Activated CD8-positive, alpha-beta memory T cell treated with anti-CD3 and anti-CD28 coated beads, Interleukin-2, amount 50 U/mL, for 4 hours (primary cell): ENCODE data around the gene HES1.
"Not testable (repeated sequence)": the region's sequence is repeated elsewhere in the genome, so short reads cannot be mapped to it uniquely, and the experiment has no call there.

Experiments used
- DNase-seq: peaks from one replicate; pipeline ENCODE4 v3.0.0-alpha.2; 2020

The HES1 gene

DNA sequence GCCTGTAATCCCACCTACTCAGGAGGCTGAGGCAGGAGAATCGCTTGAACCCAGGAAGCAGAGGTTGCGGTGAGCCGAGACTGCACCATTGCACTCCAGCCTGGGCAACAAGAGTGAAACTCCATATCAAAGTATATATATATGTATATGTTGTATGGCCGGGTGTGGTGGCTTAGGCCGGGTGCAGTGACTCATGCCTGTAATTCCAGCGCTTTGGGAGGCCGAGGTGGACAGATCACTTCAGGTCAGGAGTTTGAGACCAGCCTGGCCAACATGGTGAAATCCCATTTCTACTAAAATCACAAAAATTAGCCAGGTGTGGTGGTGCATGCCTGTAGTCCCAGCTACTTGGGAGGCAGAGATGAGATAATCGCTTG is 7.0 kb upstream of the HES1 start:
- not testable (repeated sequence) for DNase-seq

DNA sequence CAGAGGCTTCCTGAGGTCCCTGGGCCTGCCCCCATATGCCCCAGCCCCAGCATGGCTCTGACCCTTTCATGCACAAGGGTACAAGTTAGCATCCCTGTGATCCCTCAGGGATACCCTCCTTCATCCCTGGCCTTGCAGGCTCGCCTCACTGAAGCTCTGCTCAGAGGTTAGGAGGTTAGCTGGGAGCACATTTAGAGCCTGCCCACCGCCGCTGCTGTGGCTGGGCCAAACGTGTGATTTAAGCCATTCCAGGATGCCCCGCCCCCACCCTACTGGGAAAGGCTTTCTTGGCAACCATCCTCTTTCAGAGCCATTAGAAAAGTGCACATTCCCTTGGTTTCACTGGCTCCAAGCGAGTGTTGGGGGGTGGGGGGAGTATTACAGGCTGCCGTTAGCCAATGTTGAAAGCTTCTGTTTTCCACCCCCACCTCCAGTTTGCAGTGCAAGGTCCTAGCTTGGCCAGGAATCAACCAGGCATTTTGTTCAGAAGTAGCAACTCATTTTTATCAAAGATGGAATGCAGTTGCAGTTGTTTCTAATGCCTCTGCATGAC is 6.3 kb upstream of the HES1 start:
- DNase-seq, result no peak

DNA sequence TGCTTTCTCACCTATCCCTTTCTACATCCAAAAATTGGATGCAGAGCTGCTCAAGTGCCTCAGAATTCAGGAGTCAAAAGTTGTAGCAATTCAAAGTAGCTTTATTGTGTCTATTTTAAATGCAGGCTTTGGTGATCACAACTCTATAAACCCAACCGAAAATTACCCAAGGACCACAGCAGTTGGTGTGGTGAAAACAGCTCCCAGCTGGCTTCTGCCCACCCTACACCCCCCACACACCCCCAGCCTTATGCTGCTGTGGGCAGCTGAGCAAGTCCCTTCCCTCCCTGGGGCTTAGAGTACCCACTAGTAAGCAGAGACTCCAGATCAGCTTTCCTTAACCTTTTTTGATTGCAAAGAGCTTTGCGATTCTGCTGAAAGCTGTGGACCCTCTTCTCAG is 5.8 kb upstream of the HES1 start:
- DNase-seq, result no peak

DNA sequence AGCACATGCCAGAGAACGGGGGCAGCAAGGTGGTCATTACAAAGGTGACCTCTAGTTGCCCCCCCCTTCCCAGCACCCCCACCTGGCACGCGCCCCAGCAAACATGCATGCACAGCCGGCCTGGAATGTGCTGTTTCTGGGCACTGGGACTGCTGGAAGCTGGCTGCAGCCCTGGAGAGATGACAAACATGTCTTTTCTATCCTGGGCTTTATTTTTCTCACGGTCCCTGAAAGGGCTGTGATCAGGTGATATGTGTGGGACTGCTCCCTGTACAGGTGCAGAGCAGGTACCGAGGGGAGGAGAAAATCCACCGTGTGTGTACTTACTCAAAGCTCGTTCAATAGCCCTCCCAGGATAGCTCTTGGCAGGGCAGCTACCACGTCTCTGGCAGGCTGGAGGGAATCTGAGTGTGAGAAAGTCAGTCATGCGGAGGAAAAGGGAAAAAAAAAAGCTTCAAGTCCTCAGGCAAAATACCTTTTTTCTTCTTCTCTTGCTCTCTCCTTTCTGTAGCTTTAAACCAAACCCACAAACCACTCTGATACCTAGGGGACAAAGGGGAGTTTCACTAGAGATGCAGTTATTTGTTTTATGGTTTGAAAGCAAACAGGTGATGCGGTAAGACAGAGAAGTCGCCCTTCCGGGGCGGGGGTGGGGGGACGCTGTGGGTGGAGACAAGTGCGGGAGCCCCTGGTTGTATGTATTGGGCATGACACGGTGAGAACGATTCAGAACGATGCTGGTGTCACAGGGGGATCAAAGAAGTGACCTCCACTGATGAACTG is 5.0 kb upstream of the HES1 start:
- DNase-seq, result no peak

DNA sequence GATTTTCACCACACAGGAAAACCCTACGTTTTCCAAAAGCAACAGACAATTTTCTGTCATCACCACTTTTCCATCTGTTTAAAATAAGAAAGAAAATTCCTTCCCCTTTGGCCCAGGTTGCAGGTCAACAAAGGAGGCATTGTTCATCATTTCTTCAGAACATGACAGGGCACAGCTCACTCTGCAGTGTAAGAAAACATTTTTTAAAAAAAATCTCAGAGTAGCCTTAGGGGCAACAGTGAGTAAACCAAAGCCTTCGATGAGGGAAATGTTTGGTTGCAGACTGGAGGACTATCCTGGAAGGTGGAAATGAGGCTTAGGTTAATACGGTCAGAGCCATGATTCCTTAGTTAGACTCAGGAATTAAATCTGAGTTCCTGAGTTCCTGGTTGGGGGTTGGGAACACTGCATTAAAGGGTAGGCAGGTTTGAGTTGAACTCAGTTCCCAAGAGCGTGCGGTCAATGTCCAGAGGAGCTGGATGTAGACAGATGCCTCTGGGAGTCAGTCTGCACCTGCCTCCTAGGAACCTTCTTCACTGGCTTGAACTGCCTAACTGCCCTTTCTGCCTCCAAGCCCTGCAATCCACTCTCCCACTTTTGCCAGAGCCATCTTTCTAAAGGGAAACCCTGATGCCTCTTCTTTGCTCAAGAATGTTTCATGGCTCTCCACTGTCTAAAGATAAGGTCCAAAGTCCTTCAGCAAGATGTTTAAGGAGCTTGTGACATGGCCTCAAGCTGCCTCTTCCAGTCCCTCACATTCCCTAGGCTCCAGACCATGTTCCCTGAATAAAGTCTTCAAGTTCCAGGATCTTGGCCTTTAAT is 3.3 kb upstream of the HES1 start:
- DNase-seq, result no peak

DNA sequence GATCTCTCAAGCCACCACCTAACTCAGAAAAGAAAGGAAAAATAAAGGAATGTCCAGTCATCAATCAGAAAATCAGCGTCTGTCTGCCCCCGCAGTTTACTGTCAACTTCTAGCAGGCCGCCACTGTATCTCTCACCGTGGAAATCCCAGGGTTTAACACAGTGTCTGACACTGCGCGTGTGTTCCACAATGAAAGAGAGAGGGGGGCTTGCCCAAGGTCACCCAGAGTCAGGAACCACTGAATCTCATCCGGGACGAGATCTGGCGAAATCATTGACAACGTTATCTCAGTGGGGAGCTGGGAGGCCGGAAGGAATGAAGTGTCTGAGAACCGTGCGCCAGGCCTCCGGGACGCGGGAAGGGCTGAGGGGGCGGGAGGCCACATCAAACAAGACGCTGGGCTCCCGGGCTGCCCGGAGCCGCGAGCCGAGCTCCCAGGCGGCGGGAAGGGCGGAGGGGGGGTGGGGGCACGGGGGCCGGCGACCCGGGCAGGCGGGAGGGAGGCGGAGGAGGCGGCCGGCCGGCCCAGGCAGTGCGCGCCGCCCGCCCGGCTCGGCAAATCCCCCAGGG is 2.2 kb upstream of the HES1 start:
- peak; percentile 19 for DNase-seq

DNA sequence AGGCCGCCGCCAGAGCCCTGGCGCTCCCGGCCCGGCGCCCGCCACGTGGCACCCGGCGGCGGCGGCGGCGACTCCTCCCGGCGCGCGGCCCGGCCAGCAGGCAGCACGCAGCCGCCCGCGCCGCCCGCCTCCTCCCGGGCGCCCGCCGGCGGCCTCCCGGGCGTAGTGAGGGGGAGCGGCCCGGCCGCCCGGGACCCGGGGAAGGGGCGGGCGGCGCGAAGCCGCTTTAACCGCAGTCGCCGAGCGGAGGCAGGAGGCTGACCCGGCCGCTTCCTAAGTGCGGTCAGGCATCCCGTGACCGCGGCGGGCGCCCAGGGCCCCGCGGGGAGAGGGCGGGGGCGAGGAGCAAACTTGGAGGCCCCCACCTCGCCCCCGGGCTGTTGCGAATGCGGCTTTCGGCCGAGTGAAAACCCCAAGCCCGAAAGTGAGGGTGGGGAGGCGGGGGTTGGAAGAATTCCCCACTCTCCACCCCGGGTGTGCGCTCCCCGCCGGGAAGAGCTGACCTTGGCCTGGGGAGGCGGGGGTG is 1.7 kb upstream of the HES1 start:
- peak; percentile 39 for DNase-seq

DNA sequence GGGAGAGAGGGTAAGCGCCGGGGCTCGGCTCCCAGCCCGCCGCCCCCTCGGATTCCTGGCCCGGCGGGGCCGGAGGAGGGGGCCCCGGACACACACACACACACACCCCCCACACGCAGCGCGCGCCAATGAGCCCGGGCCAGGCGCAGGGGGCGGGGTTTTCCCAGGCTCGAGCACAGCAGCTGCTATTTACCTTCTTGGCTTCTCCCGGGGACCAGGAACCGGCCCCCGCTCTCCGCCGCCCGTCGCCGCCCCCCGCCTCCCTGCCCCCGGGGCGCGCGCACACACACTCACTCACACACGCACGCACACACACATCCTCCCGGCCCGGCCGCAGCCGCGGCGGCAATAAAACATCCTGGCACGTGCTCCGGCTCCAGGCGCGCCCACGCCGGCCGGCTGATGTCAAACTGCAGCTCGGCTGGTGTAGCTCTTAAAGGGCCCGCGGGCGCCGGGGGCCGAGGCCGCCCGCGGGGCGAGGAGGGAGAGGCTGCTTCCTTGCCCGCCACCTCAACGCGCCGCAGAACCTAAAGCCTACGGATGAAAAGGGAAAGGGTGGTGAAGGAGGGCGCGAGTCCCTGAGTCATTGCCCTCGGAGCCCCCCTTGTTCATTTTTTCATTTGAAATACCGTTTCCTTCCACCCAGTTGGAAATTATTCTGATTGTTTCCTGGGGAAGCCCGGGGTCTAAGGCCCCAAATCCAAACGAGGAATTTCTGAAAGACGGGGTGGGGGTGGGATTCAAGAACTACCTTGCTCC is 1.0 kb upstream of the HES1 start:
- DNase-seq, result peak; percentile 78

DNA sequence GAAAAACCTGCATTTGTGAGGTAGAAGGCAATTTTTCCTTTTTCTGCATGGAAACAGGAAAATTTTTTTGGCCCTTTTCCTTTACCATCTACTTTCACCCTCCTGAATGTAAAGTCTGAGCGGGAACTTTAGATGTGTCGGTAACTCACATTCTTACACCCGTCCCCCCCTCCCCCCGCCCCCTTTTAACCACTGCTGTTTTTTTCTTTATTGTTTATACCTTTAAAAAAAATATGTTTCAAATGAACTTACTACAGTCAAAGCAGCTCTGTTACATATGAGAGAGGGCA is 487 bp upstream of the HES1 start:
- DNase-seq, result no peak

DNA sequence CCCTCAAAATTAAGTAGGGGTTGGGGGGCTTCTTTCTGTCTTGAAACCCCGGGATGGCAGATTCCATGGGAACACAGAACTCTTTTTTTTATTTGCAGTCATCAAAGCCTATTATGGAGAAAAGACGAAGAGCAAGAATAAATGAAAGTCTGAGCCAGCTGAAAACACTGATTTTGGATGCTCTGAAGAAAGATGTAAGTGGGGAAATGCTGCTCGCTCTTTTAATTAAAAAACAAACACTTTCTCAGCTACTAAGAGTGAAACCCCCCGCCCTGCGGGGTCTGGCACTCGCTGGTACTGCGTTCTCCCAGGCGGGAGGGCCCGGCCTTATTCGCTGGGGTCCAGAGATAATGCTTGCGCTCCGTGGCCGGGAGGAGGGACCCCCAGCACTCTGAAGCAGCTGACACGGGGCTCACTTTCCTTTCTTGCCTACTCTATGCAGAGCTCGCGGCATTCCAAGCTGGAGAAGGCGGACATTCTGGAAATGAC is 615 bp downstream of the HES1 start:
- DNase-seq, result no peak

DNA sequence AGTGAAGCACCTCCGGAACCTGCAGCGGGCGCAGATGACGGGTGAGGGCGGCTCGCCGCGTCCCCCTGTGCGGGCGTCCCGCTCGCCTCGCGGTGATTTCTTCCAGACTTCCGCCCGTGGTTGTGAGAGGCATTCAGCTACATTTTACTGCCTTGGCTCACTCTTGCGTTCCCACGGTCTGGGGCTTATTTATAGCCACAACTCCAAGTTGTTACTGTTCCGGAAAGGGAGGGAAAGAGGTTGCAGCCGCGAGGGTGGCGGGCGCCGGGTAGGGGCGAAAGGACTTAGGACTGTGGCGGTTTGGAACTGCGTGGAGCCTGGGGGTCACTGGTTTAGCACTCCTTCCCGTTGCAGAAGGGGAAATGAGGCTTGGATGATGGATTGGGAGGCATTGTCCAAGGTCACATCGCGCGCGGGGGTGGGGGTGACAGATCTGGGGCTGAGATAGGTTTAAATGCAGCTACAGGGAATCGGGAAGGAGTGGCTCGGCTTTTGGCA is 1.1 kb downstream of the HES1 start:
- DNase-seq, result peak; percentile 28

DNA sequence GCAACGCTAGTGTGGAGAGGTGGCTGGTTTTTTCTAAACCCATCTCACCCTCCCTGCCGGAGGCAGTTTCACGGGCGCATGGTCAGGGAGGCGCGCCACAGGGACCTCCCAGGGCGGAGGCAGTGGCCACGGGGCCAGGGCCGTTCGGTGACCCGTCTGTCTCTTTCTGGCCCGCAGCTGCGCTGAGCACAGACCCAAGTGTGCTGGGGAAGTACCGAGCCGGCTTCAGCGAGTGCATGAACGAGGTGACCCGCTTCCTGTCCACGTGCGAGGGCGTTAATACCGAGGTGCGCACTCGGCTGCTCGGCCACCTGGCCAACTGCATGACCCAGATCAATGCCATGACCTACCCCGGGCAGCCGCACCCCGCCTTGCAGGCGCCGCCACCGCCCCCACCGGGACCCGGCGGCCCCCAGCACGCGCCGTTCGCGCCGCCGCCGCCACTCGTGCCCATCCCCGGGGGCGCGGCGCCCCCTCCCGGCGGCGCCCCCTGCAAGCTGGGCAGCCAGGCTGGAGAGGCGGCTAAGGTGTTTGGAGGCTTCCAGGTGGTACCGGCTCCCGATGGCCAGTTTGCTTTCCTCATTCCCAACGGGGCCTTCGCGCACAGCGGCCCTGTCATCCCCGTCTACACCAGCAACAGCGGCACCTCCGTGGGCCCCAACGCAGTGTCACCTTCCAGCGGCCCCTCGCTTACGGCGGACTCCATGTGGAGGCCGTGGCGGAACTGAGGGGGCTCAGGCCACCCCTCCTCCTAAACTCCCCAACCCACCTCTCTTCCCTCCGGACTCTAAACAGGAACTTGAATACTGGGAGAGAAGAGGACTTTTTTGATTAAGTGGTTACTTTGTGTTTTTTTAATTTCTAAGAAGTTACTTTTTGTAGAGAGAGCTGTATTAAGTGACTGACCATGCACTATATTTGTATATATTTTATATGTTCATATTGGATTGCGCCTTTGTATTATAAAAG is 1.8 kb downstream of the HES1 start:
- DNase-seq, result peak; percentile 45

DNA sequence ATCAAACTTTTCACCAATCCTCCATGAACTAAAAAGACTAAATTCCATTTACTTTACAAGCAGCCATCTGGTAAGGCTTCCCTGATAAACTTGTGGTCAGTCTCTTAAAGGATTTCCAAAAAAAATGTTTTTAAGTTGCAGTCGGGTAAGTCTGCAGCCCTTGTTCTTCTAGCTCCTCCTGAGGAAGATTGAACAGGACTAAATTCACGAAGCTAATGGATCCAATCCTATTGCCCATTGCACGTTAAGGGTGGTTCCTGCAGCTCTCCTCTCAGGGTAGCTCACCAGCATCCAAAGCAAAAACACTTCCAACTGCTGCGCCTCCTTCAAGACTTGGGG is 2.8 kb downstream of the HES1 start:
- no peak for DNase-seq

DNA sequence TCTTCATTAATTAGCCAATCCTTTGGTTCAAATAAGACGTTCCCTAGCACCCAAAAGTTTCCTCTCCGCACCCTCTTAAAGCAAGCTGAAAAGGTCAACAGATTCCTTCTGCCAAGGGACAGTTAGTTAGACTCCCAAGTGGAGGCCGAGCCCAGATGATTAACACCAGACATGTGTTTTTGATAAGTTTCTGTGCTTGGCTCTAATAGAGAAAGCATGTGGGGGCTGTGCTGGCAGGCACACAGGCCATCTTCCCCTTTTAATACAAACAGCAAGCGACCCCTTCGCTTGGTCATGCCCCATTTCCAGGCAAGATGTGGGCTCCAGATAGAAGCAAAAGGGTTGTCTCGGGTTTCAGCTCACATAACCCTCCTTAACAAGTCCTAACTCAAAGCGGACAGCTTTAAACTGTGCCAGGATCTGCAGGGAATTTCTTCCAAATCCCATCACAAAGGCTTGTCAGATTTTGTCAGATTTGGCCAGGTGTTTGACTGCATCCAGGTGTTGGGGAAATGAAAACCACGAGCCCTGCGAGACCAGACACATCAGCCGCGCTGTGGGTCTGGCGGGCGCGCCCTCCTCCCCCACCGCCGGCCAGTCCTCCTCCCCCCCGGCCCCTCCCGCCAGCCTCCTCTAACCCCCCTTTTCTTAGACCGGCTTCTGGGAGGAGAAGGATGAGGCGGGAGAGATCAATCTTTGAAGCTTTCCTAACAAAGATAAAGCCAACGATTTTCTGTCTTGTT is 3.3 kb downstream of the HES1 start:
- DNase-seq, result no peak

DNA sequence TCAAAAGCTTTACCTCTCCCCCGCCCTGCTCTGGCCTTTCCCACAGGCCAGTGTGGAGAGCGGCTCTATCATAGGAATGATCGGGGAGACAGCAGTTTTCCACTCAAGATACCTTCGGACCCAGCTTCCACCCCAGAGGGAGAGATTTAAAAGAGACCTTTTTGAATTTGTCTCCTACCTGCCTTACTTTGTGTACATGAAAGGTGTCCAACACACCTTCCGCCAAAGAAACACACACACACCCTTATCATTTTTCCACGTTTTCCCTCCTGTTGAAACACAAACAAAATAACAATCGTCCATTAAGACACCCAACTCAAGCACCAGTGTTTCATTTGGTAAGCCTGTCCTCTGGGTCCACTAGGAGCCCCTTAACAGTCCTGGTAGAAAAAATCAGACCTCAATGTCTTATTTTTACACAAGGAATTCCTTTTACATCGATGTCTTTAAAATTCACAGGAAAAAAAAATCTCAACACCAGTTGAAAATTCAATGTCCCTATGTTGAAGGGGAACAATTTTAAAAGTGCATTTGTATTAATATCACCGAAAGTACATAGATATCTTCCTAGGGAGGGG is 4.0 kb downstream of the HES1 start:
- no peak for DNase-seq

DNA sequence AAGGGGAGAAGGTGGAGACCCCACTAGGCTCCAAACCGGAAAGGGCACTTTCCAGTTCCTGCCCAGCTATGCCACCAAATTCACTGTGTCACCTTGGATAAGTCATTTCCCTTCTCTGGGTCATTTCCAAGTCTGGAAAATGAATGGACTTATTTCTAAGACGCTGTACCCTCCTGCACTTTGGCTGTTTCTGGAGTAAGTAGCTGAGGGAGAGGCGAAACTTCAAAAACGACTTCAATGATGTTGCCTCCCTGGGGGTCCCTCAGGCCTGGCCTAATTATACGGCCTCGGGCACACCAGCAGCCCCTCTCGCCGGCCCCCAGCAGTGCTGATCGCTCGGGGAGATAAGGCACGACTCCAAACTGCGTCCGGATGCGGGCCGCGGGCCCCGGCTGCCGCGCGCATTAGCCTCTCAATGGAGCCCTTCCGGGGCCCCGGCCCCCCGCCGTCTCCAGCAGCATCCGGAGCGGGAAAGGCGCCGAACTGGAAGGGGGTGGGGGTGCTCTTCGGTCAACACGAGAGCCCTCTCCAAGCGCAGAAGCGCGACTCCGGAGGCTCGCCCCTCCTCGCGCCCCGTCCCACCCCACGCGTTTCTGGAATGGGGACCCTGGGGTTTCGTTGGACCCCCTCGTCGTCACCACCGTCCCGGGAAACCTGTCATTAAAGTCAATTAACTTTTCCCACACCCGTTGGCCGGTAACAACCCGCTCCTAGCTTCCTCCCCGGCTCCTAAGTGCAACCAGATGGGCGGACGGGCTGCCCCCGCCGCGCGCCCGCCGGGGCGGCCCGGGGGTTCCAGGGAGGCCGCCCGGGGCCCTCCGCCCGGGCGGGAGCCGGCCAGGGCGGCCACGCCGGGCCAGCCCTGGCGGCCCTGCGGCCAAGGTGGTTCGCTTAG is 4.8 kb downstream of the HES1 start:
- DNase-seq, result peak; percentile 23

DNA sequence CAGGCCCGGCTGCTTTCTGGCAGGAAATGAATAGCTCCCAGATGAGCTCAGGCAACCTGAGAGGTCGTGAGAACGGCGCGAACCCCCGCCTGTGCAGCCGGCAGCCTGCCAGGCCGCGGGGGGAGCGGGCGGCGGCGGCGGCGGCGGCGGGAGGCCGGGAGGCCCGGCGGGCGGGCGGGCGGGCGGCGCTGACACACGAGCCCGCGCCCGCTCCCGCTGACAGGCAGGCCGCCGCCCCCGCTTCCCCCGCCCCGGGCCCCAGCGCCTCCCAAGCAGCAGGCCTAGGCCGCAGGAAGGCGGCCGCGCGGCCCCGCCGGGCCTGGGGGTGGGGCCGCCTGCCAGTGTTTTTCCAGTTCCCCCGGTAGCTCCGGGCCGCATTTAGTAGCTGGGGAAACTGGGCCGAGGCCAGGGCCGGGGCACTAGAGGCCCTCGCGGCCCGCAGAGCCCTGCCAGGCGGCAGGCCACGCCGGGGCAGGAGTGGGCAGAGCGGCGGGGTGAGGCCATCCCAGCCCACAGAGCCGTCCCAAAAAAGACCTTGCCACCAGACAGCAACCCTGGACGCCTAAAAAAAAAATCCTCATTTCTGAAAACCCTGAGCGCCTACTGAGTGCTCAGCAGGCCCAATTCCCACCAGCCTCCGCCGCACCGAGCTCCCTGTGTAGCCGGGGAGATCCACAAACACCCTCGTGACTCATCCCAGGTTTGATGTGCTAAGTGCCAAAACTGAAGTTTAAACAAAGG is 5.6 kb downstream of the HES1 start:
- peak; percentile 67 for DNase-seq

DNA sequence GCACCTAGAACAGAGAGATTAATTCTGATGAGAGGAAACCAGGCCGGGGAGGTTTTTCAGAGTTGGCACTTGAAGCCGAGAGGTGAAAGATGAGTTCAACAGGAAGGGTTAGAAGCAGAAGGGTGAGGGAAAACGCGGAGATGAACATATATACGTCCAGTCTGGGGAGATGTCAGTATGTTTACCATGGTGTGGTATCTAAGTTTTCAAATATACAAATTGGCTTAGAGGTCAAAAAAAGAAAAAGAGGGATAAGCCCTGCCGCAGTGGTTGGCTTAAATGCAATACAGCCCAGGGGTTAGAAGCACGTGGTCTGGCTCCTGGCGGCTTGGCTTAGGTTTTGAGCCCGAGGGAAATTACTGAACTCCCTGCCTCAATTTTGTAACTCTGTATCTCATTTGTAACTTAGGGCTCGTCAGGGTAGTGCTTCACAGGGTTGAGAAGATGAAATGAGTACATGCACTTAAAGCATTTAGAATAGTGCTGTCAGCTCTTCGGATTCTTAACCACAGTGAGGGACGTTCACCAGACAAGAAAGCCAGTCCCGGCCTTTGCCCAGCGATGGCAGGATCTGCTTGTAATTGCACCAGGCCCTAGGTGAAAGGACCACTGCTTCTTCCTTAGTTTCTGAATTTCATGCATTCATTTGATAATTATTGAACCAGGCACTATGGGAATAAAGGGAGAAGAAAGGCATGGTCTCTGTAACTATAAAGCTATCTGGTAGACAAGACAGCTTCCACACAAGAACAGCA is 6.4 kb downstream of the HES1 start:
- DNase-seq, result no peak
